Measurements from ENCODE around the gene TEF. TPM values are rescaled to one million over a fixed set of nuclear protein-coding genes. Genes with fewer than 3 reads are reported as not detected.

Gene TEF
- total and polyA plus RNA-seq, 2 donors (not counting 1 experiment from before 2014, with no cell fraction given), result 9.0 to 22.5 TPM

DNA sequence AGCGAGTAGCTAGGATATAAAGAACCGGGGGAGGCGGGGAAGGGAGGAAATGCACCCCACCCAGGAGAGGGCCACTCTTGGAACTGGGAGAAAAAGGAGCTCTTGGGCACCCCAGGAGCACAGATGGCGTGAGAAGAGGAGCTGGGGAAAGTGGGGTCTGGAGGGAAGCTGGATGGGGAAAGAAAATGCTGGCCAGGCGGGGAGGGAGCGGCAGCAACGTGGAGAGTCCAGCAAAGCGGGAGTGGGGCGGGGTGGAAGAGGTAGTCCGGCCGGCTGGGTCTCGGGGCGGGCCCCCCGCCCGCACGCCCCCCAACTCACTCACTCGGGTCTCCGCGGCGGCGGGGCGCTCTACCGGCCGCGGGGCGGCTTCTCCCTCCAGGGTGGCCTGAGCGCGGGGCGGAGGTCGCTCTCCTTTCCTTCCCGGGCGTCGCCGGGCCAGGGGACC is 64.3 kb downstream of the TEF start:
- Histone ChIP-seq H3K4me3 (replicated peaks in 1 of 4; ENCODE audit: control extremely low read depth in 1 of 4, insufficient read depth in 1 of 4, low read depth in 3 of 4, low read length in 4 of 4) (peak overlapping the region; percentile 81 to 98 (median 96)), H3K4me1 (ENCODE audit: control insufficient read depth, extremely low read depth, insufficient read depth, low read length) (no peaks in the 10 kb centered on the region), H3K27me3 (ENCODE audit: control insufficient read depth, insufficient read depth, low read length) (no peaks in the 10 kb centered on the region), H3K4me2 (ENCODE audit: extremely low read depth, insufficient read depth, low read length) (peak overlapping the region; percentile 75), H3K9ac (ENCODE audit: insufficient read depth, low read length) (peak overlapping the region; percentile 90), H3K79me2 (ENCODE audit: control insufficient read depth, insufficient read depth, low read length) (peaks cover 54% of the 10 kb centered on the region), H3K36me3 (ENCODE audit: control insufficient read depth, insufficient read depth, low read length) (peaks cover 4% of the 10 kb centered on the region), H3K9me3 (ENCODE audit: control insufficient read depth, insufficient read depth, low read depth, low read length) (no peaks in the 10 kb centered on the region), H4K20me1 (ENCODE audit: control insufficient read depth, extremely low read depth, insufficient read depth, low read length) (peaks cover 3% of the 10 kb centered on the region), H2AFZ (ENCODE audit: low read length) (no peak overlapping the region), H3K27ac (ENCODE audit: insufficient read depth, low read length) (peak overlapping the region; percentile 98)
- DNase-seq (ENCODE audit: low read depth in 2 of 2), result no peak
- TF ChIP-seq, protein P1, sequence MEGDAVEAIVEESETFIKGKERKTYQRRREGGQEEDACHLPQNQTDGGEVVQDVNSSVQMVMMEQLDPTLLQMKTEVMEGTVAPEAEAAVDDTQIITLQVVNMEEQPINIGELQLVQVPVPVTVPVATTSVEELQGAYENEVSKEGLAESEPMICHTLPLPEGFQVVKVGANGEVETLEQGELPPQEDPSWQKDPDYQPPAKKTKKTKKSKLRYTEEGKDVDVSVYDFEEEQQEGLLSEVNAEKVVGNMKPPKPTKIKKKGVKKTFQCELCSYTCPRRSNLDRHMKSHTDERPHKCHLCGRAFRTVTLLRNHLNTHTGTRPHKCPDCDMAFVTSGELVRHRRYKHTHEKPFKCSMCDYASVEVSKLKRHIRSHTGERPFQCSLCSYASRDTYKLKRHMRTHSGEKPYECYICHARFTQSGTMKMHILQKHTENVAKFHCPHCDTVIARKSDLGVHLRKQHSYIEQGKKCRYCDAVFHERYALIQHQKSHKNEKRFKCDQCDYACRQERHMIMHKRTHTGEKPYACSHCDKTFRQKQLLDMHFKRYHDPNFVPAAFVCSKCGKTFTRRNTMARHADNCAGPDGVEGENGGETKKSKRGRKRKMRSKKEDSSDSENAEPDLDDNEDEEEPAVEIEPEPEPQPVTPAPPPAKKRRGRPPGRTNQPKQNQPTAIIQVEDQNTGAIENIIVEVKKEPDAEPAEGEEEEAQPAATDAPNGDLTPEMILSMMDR (conservative IDR thresholded peaks at IDR 0.05 in 1 of 2, IDR thresholded peaks at IDR 0.05 in 1 of 2; ENCODE audit: low read depth in 1 of 2, low read length in 2 of 2), result no peak
- TF ChIP-seq EZH2 (IDR thresholded peaks at IDR 0.05; ENCODE audit: low read length, missing control alignments), result no peak

DNA sequence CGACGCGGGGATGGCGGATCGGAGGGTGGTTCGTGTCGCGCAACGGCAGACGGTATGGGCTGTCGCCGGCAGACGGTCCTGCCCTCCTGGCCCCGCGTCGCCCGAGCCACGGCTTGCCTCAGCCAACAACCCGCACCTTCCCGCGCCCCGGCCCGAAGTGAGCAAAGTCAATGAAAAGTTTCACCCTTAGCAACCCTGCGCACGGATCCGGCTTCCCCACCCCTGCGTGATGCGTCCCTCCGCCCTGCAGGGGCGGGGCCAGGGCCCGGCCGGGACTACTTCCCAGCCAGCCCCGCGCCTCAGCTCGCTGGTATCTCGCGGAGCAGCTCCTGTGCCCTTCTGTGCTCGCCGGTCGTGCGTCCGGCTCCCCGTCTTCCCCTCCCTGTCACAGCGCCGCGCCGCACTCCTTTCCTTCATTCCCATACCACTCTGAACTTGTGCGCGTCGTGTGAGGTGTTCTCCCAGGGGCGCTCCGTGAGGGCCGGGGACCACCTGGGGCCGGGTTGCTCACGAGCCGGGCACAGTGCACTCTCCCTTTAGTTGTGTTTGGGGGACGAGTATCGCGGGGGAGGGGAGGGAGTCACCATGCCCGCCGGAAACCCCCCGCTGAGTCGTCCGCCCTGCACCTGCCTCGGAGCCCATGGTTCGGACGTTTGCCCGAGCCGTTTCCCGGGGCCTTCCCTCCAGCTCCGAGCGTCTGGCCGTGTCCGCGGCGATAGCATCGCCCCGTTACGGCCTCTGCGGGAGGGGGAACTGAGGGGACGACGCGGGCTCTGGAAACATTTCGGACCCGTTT is 65.1 kb downstream of the TEF start, which contains the start of gene TOB2:
Gene TOB2, minus strand, starts transcription at position 163 of the 796 bp plus-strand sequence. CDS start 9,456 bp downstream, outside the sequence.
- H3K36me3 ChIP-seq (ENCODE audit: control insufficient read depth, insufficient read depth, low read length), result peaks cover 4% of the 10 kb centered on the region
- peak within 1 kb of the TSS; percentile 81 to 98 (median 96) for H3K4me3 ChIP-seq (replicated peaks in 1 of 4; ENCODE audit: control extremely low read depth in 1 of 4, insufficient read depth in 1 of 4, low read depth in 3 of 4, low read length in 4 of 4)
- peak within 1 kb of the TSS; percentile 96 for H3K4me2 ChIP-seq (ENCODE audit: extremely low read depth, insufficient read depth, low read length)
- H4K20me1 ChIP-seq (ENCODE audit: control insufficient read depth, extremely low read depth, insufficient read depth, low read length), result peaks cover 3% of the 10 kb centered on the region
- no peak for TF ChIP-seq EZH2 (IDR thresholded peaks at IDR 0.05; ENCODE audit: low read length, missing control alignments)
- TF ChIP-seq, protein P1 (conservative IDR thresholded peaks at IDR 0.05 in 1 of 2, IDR thresholded peaks at IDR 0.05 in 1 of 2; ENCODE audit: low read depth in 1 of 2, low read length in 2 of 2), result no peak
- peaks cover 48% of the 10 kb centered on the region for H3K79me2 ChIP-seq (ENCODE audit: control insufficient read depth, insufficient read depth, low read length)
- H3K9ac ChIP-seq (ENCODE audit: insufficient read depth, low read length), result peak within 1 kb of the TSS; percentile 90
- H3K27me3 ChIP-seq (ENCODE audit: control insufficient read depth, insufficient read depth, low read length), result no peaks in the 10 kb centered on the region
- peak within 1 kb of the TSS; percentile 54 for H2AFZ ChIP-seq (ENCODE audit: low read length)
- no peaks in the 10 kb centered on the region for H3K9me3 ChIP-seq (ENCODE audit: control insufficient read depth, insufficient read depth, low read depth, low read length)
- H3K4me1 ChIP-seq (ENCODE audit: control insufficient read depth, extremely low read depth, insufficient read depth, low read length), result no peaks in the 10 kb centered on the region
- H3K27ac ChIP-seq (ENCODE audit: insufficient read depth, low read length), result peak within 1 kb of the TSS; percentile 98
- peak; percentile 96 for DNase-seq (ENCODE audit: low read depth in 2 of 2)

DNA sequence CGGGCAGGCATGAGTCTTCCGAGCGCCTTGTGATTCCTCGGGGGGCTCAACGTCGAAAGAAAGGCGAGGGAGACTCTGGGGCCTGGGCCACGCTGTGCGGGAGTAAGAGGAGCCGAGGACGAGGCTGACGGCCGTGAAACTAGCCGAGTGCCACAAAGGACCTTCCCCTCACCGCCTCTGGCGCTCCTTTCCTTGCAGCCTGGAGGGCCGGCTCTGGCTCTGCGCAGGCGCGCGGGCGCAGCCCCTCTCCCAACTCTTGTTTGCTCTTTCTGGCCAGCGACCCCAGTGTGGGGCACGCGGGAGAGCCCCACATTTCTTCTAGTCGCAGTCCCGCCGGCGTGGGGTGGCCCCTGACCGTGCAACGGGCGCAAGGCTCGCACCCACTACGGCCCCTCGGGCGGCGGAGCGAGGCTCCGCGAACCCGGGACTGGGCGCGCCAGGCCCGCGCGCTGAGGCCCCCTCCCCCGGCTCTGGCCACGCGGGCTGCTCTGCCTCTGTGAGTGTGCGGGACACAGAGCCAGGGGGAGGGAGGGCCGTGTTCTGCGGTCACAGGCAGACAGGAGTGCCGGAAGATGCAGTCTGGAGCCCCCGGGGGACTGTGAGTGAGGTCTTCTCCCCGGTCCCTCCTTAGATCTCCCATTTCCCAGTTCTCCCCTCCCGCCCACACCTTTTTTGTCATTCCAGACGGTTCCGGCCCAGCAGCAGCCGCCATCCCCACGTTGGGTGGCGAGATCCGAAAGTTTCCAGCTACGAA is 65.9 kb downstream of the TEF start:
- Histone ChIP-seq H3K4me2 (ENCODE audit: extremely low read depth, insufficient read depth, low read length) (peak overlapping the region; percentile 96), H3K4me3 (replicated peaks in 1 of 4; ENCODE audit: control extremely low read depth in 1 of 4, insufficient read depth in 1 of 4, low read depth in 3 of 4, low read length in 4 of 4) (peak overlapping the region; percentile 81 to 98 (median 96)), H3K27me3 (ENCODE audit: control insufficient read depth, insufficient read depth, low read length) (no peaks in the 10 kb centered on the region), H4K20me1 (ENCODE audit: control insufficient read depth, extremely low read depth, insufficient read depth, low read length) (no peaks in the 10 kb centered on the region), H3K27ac (ENCODE audit: insufficient read depth, low read length) (peak overlapping the region; percentile 98), H3K9me3 (ENCODE audit: control insufficient read depth, insufficient read depth, low read depth, low read length) (no peaks in the 10 kb centered on the region), H3K36me3 (ENCODE audit: control insufficient read depth, insufficient read depth, low read length) (peaks cover 2% of the 10 kb centered on the region), H2AFZ (ENCODE audit: low read length) (peak overlapping the region; percentile 54), H3K4me1 (ENCODE audit: control insufficient read depth, extremely low read depth, insufficient read depth, low read length) (no peaks in the 10 kb centered on the region), H3K79me2 (ENCODE audit: control insufficient read depth, insufficient read depth, low read length) (peaks cover 40% of the 10 kb centered on the region), H3K9ac (ENCODE audit: insufficient read depth, low read length) (peak overlapping the region; percentile 90)
- no peak for TF ChIP-seq EZH2 (IDR thresholded peaks at IDR 0.05; ENCODE audit: low read length, missing control alignments)
- TF ChIP-seq, protein P1 (conservative IDR thresholded peaks at IDR 0.05 in 1 of 2, IDR thresholded peaks at IDR 0.05 in 1 of 2; ENCODE audit: low read depth in 1 of 2, low read length in 2 of 2), result no peak
- DNase-seq (ENCODE audit: low read depth in 2 of 2), result peak; percentile 63 to 72

Measured in fibroblast of lung (primary cell).